Epidermal melanocyte (primary cell): ENCODE data around the gene BCAS3.
A peak's percentile ranks its signal among the peaks of the same experiment; 100 is the strongest.
"Not testable (repeated sequence)": the region's sequence is repeated elsewhere in the genome, so short reads cannot be mapped to it uniquely, and the experiment has no call there.

Source experiments
- DNase-seq: peaks from one replicate; pipeline ENCODE4 v3.0.0; 2011; ENCODE audit warnings: low spot score; ENCODE audit not compliant: insufficient read length

The BCAS3 gene

DNA sequence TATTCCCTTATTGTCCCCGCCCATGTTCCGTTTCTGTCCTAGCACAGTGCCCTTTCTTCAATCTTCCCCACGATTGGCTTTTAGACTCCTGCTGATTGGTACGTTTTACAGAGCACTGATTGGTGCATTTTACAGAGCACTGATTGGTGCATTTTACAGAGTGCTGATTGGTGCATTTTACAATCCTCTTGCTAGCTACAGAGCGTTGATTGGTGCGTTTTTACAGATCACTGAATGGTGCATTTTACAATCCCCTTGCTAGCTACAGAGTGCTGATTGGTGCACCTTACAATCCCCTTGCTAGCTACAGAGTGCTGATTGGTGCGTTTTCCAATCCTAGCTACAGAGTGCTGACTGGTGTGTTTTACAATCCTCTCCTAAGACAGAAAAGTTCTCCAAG is 3.0 kb upstream of the BCAS3 start:
- DNase-seq, result not testable (repeated sequence)

DNA sequence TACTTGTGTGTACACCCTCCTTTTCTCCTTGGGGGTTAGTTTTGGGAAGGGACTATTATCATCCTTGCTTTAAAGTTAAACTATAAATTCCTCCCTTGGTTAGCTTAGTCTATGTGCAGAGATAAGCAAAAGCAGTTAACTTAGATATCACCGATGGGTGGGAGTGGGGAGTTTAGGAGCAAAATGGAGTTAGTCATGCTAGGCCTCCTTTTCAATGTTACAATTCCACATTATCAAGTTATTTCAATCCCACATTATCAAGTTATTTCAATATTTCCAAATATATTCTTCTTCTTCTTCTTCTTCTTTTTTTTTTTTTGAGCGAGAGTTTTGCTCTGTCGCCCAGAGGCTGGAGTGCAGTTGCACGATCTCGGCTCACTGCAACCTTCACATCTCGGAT is 1.7 kb upstream of the BCAS3 start:
- DNase-seq, result no peak

GRCh38 chr17:60676758-60677307 is 818 bp upstream of the BCAS3 start:
- DNase-seq, result no peak

DNA sequence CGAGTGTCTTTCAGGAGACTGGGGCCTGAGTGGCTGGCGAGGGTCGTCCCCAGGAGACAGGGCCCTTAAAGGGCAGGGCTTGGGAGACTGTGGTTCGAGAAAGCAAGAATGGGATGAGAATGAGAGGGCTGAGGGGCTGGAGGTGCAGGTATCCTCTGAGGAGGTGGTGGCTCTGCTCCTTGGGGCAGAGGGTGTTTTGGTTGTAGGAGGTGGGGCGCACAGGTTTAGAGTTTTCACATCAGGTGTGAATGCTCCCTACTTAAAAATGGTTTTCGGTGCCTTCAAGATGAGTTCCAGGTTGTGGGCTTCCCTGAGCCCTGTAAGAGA is 430 bp downstream of the BCAS3 start:
- DNase-seq, result no peak

- no peak for DNase-seq
Measured at GRCh38 chr17:60679287-60679686, 1.6 kb downstream of the BCAS3 start.

DNA sequence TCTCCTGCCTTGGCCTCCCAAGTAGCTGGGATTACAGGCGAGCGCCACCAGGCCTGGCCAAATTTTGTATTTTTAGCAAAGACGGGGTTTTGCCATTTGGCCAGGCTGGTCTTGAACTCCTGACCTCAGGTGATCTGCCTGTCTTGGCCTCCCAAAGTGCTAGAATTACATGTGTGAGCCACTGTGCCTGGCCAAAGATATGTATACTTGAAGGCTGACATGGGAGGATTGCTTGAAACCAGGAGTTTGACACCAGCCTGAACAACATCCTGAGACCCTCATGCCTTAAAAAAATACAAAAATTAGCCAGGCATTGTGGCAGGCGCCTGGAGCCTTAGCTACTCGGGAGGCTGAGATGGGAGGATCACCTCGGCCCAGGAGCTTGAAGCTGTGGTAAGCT is 3.1 kb downstream of the BCAS3 start:
- DNase-seq, result no peak

DNA sequence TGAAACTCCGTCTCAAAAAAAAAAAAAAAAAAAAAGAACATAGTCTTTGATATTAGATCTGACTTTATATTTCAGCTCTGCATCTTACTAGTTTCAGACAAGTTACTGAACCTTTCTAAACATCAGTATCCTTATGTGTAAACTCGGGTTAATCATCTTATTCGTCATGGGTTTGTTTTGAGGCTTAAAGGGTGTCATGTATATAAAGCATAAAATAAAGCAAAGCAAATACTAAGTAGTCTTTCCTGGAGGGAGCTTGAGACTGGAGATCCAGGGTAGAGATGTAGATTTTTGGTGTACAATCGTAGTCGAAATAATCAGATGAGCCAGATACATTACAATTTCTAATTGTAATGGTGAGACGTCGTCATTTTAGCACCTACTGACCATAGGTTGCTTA is 7.8 kb downstream of the BCAS3 start:
- DNase-seq, result no peak

GRCh38 chr17:60695960-60696359 is 18.3 kb downstream of the BCAS3 start:
- no peak for DNase-seq

- no peak for DNase-seq
Measured at GRCh38 chr17:60699090-60699489, 21.4 kb downstream of the BCAS3 start.

GRCh38 chr17:60704170-60704569 is 26.5 kb downstream of the BCAS3 start:
- no peak for DNase-seq

DNA sequence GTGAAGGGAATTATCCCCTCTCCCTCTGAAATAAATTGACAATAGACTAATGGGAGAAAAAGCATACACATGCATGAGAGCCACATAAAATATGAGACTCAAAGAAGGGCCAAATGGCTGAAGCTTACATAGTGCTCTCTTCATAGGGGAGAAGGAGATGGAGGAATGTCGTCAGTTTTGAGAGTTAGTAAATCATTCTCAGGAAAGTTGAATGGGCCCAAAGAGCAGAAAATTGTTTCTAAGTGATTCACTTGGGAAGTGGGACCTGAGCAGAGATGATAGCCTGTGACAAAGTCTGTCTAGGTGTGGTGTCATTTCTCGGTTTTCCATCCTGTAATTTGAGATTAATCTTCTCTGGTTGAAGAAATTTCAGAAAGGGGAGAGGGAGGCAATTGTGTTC is 35.0 kb downstream of the BCAS3 start:
- DNase-seq, result no peak

- no peak for DNase-seq
Measured at GRCh38 chr17:60713608-60714007, 36.0 kb downstream of the BCAS3 start.

GRCh38 chr17:60716766-60717165 is 39.1 kb downstream of the BCAS3 start:
- no peak for DNase-seq

DNA sequence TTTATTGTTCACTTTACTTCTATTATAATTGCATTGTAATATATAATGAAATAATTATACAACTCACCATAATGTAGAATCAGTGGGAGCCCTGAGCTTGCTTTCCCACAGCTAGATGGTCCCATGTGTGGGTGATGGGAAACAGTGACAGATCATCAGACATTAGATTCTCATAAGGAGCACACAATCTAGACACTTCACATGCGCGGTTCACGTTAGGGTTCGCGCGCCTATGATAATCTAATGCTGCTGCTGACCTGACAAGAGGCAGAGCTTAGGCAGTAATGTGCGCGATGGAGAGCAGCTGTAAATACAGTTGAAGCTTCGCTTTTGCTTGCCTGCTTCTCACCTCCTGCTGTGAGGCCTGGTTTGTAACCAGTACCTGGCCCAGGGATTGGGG is 40.2 kb downstream of the BCAS3 start:
- no peak for DNase-seq

- peak; percentile 69 for DNase-seq
Measured at GRCh38 chr17:60720763-60721531, 43.3 kb downstream of the BCAS3 start.

- DNase-seq, result no peak
Measured at GRCh38 chr17:60724647-60725046, 47.0 kb downstream of the BCAS3 start.

DNA sequence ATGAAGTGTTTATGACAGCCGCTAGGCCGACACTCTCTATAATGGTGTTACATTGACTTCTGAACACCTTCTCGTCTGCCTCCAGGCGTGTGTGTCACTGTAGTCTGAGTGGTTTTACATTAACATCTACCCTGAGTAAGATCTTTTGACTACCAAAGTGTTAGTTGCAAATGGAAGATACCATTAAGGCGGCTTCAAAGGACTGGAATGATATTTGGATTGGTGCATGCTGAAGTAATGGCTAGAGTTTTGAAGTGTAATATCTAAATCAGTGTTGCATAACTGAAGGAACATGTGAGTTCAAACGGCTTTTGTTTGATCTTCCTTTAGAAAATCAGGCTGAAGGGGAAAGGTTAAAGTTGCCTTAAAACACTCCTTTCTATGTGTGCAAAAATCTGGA is 52.2 kb downstream of the BCAS3 start:
- no peak for DNase-seq

- DNase-seq, result no peak
Measured at GRCh38 chr17:60730273-60730672, 52.6 kb downstream of the BCAS3 start.

DNA sequence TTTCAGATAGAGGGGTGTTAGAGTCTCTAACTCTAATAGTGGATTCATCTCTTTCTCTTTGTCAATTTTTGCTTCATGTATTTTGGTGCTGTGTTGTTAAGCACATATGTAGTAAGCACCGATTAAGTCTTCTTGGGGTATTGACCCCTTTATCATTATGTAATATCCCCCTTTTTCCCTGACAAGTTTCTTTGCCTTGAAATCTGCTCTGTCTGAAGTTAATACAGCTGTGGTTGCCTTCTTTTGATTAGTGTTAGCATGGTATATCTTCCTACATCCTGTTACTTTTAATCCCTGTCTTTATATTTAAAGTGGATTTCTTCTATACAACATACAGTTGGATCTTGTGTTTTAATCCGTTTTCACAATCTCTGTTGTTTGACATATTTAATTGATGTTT is 60.6 kb downstream of the BCAS3 start:
- no peak for DNase-seq

GRCh38 chr17:60740584-60740983 is 62.9 kb downstream of the BCAS3 start:
- no peak for DNase-seq

- DNase-seq, result no peak
Measured at GRCh38 chr17:60741031-60741430, 63.4 kb downstream of the BCAS3 start.

GRCh38 chr17:60743282-60743681 is 65.6 kb downstream of the BCAS3 start:
- no peak for DNase-seq

GRCh38 chr17:60743799-60744198 is 66.1 kb downstream of the BCAS3 start:
- DNase-seq, result peak; percentile 20
